Prostate gland (tissue), 2 donors: ENCODE data around the gene NOL9.

Source experiments
- CTCF ChIP-seq, 4 experiments: fragments of 200-600 bp in 2 of 4; fragments of 450-650 bp in 2 of 4; sonication (generic) in 2 of 4; IDR thresholded peaks; 1 replicate in 3 of 4; 2 replicates in 1 of 4; pipeline ENCODE4 v1.5.1; 2016 to 2019; ENCODE audit warnings: antibody characterized with exemption in 4 of 4, mild to moderate bottlenecking in 2 of 4, moderate library complexity in 2 of 4
- POLR2A ChIP-seq: fragments of 450-650 bp; IDR thresholded peaks from one replicate; pipeline ENCODE4 v1.6.1; 2016; ENCODE audit warnings: antibody characterized with exemption, mild to moderate bottlenecking

DNA sequence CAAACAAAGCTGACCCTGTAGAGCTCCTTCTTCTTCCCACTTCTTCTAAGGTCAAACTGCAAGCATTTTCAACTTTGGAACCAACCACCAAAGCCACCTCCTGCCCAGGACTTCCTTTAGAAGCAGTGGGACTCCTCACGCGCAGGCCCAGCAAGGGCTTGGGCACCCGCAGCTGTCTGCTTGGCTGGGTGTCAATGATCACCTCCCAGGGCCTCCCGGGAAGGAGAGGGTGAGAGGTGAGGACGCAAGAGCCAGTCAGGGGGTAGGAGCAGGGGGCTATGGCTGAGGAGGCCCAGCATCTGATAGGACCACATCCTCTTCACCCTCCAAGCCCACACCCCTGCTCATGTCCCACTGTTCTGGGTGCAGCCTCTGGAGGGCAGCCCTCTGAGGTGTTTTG is 38.1 kb upstream of the NOL9 start:
- TF ChIP-seq CTCF (IDR thresholded peaks at IDR 0.05): no peak
- no peak for TF ChIP-seq POLR2A
